Smooth muscle cell (in vitro differentiated cells): ENCODE results near the gene OR8S1. TPM values are rescaled to one million over a fixed set of nuclear protein-coding genes. Genes with fewer than 3 reads are reported as not detected.
A peak's percentile ranks its signal among the peaks of the same experiment; 100 is the strongest.
"Not testable (repeated sequence)": the region's sequence is repeated elsewhere in the genome, so short reads cannot be mapped to it uniquely, and the experiment has no call there.

Experiments
- DNase-seq: peaks from one replicate; lab custom pipeline; 2025; ENCODE audit not compliant: unreplicated experiment; lab: John Stamatoyannopoulos, UW
- H2AFZ ChIP-seq: fragments of 200-600 bp; sonication (generic); 2 replicates; pipeline ENCODE4 v1.6.0; 2016; ENCODE audit warnings: antibody characterized with exemption, low read depth, mild to moderate bottlenecking
- H3F3A ChIP-seq: fragments of 200-600 bp; sonication (generic); 2 replicates; pipeline ENCODE4 v1.6.0; 2017; ENCODE audit warnings: antibody characterized with exemption, low read depth
- H3K27ac ChIP-seq: fragments of 200-600 bp; sonication (generic); 2 replicates; pipeline ENCODE4 v1.5.1; 2016; ENCODE audit warnings: low read depth, mild to moderate bottlenecking
- H3K27me3 ChIP-seq: fragments of 200-600 bp; sonication (generic); 2 replicates; pipeline ENCODE4 v1.6.1; 2016; ENCODE audit warnings: low read depth, mild to moderate bottlenecking
- H3K36me3 ChIP-seq: fragments of 200-600 bp; sonication (generic); 2 replicates; pipeline ENCODE4 v1.5.1; 2016; ENCODE audit warnings: low read depth
- H3K4me1 ChIP-seq: fragments of 200-600 bp; sonication (generic); 2 replicates; pipeline ENCODE4 v1.5.1; 2016; ENCODE audit warnings: low read depth
- H3K4me2 ChIP-seq: fragments of 200-600 bp; sonication (generic); 2 replicates; pipeline ENCODE4 v1.6.0; 2016; ENCODE audit warnings: mild to moderate bottlenecking
- H3K4me3 ChIP-seq: fragments of 200-600 bp; sonication (generic); 2 replicates; pipeline ENCODE4 v1.5.1; 2016; ENCODE audit warnings: mild to moderate bottlenecking
- H3K79me2 ChIP-seq: fragments of 200-600 bp; sonication (generic); 2 replicates; pipeline ENCODE4 v1.6.0; 2016; ENCODE audit warnings: low read depth, mild to moderate bottlenecking
- H3K9ac ChIP-seq: fragments of 200-600 bp; sonication (generic); 2 replicates; pipeline ENCODE4 v1.6.0; 2016; ENCODE audit warnings: low read depth
- H3K9me3 ChIP-seq: fragments of 200-600 bp; sonication (generic); replicated peaks from 2 replicates; pipeline ENCODE4 v1.5.1; 2016; ENCODE audit warnings: low read depth
- H4K20me1 ChIP-seq: fragments of 200-600 bp; sonication (generic); 2 replicates; pipeline ENCODE4 v1.6.0; 2016; ENCODE audit warnings: low read depth
- CTCF ChIP-seq: fragments of 200-600 bp; sonication (generic); IDR thresholded peaks from 2 replicates; pipeline ENCODE4 v1.5.1; 2017; ENCODE audit warnings: borderline replicate concordance, mild to moderate bottlenecking, antibody characterized with exemption; ENCODE audit not compliant: insufficient read depth, poor library complexity, severe bottlenecking
- whole genome bisulfite sequencing: methylation state at CpG from one replicate; pipeline ENCODE4 v1.1.7; 2016; ENCODE audit warnings: low lambda C conversion rate; 5-methylcytosine and 5-hydroxymethylcytosine counted together
- polyA plus RNA-seq: library from polyadenylated mRNA; unstranded; fragments of >200 nt; fragmentation: Nextera tagmentation; extraction: Ambion mirVana; gene quantifications from 2 replicates; pipeline ENCODE4 v1.2.1, GENCODE V29; 2016
- total RNA-seq: library from RNA; depleted of rRNA; stranded (reverse); fragments of >200 nt; gene quantifications from 2 replicates; pipeline ENCODE4 v1.2.3, GENCODE V29; 2014

Gene OR8S1
- total and polyA plus RNA-seq, 2 experiments from 2014 or later, result not detected

GRCh38 chr12:48542300-48542928 is 17.0 kb downstream of the OR8S1 start:
- Histone ChIP-seq H3K36me3 (no peaks in the 10 kb centered on the region), H3F3A (no peaks in the 10 kb centered on the region), H3K9me3 (no peaks in the 10 kb centered on the region), H3K4me3 (no peak overlapping the region), H3K79me2 (no peaks in the 10 kb centered on the region), H4K20me1 (no peaks in the 10 kb centered on the region), H2AFZ (no peak overlapping the region), H3K27me3 (no peaks in the 10 kb centered on the region), H3K4me2 (no peak overlapping the region), H3K4me1 (no peaks in the 10 kb centered on the region), H3K9ac (no peak overlapping the region), H3K27ac (no peak overlapping the region)
- TF ChIP-seq CTCF, result peak; percentile 36
- WGBS, result 73% methylated on average over 8 of the region's 8 CpGs
- DNase-seq, result no peak

DNA sequence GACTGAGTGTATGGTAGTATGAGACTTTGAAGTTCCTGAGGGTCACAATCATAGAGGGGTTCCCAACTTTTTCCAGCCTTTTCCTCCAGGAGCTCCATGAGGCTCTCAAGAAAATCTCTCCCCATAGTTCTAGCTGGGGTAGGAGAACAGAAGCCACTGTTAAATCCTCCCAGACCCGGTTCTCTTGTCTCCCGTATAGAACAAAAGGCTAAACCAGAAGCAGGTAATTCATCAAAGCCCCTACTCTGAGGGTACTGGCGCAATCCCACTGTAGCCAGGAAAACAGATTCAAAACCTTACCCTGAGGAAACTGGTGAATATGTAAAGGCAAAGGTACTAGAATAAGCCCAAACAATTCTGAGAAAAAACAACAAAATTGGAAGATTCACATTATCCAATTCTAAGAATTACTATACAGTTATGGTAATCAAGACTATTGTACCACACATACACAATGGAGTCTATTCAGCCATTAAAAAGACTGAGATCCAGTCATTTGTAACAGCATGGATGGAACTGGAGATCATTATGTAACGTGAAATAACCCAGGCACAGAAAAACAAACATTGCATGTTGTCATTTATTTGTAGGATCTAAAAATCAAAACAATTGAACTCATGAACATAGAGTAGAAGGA is 20.5 kb downstream of the OR8S1 start:
- no peaks in the 10 kb centered on the region for H4K20me1 ChIP-seq
- no peaks in the 10 kb centered on the region for H3K27me3 ChIP-seq
- no peak overlapping the region for H2AFZ ChIP-seq
- no peak overlapping the region for H3K27ac ChIP-seq
- no peaks in the 10 kb centered on the region for H3K36me3 ChIP-seq
- H3K79me2 ChIP-seq, result no peaks in the 10 kb centered on the region
- H3K4me1 ChIP-seq, result no peaks in the 10 kb centered on the region
- WGBS, result 83% methylated on average over 4 of the region's 4 CpGs
- no peak overlapping the region for H3K9ac ChIP-seq
- no peaks in the 10 kb centered on the region for H3F3A ChIP-seq
- H3K4me2 ChIP-seq, result no peak overlapping the region
- H3K9me3 ChIP-seq, result no peaks in the 10 kb centered on the region
- no peak for TF ChIP-seq CTCF
- no peak for DNase-seq
- no peak overlapping the region for H3K4me3 ChIP-seq

DNA sequence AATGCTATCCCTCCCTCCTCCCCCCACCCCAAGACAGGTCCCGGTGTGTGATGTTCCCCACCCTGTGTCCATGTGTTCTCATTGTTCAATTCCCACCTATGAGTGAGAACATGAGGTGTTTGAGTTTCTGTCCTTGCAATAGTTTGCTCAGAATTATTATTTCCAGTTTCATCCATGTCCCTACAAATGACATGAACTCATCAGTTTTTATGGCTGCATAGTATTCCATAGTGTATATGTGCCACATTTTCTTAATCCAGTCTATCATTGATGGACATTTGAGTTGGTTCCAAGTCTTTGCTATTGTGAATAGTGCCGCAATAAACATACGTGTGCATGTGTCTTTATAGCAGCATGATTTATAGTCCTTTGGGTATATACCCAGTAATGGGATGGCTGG is 21.6 kb downstream of the OR8S1 start:
- not testable (repeated sequence) for H3K27me3 ChIP-seq, DNase-seq, H3K36me3 ChIP-seq, H3K27ac ChIP-seq, H3F3A ChIP-seq, H3K79me2 ChIP-seq, H3K9ac ChIP-seq, H3K4me1 ChIP-seq, H3K4me3 ChIP-seq, H3K4me2 ChIP-seq, H2AFZ ChIP-seq, H3K9me3 ChIP-seq, H4K20me1 ChIP-seq
- 74% methylated on average over 3 of the region's 3 CpGs for WGBS

DNA sequence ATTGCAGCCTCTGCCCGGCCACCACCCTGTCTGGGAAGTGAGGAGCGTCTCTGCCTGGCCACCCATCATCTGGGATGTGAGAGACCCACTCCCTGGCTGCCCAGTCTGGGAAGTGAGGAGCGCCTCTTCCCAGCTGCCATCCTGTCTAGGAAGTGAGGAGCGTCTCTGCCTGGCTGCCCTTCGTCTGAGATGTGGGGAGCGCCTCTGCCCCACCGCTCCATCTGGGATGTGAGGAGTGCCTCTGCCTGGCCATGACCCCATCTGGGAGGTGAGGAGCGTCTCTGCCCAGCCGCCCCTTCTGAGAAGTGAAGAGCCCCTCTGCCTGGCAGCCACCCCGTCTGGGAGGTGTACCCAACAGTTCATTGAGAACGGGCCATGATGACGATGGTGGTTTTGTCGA is 26.2 kb downstream of the OR8S1 start:
- H3K27ac ChIP-seq, H3F3A ChIP-seq, H3K27me3 ChIP-seq, H2AFZ ChIP-seq, H3K4me2 ChIP-seq, DNase-seq, H4K20me1 ChIP-seq, H3K4me1 ChIP-seq, H3K79me2 ChIP-seq, H3K9me3 ChIP-seq, H3K4me3 ChIP-seq, H3K36me3 ChIP-seq, H3K9ac ChIP-seq: not testable (repeated sequence)
- 92% methylated on average over 13 of the region's 13 CpGs for WGBS

GRCh38 chr12:48553666-48554343 is 28.4 kb downstream of the OR8S1 start:
- not testable (repeated sequence) for H3K4me2 ChIP-seq, H3K79me2 ChIP-seq, H3K4me1 ChIP-seq, H2AFZ ChIP-seq, H3K36me3 ChIP-seq, H3F3A ChIP-seq, H3K4me3 ChIP-seq, DNase-seq, H3K9ac ChIP-seq, H3K27me3 ChIP-seq, H3K27ac ChIP-seq, H4K20me1 ChIP-seq, H3K9me3 ChIP-seq
- WGBS, result 73% methylated on average over 11 of the region's 11 CpGs
